ENCODE measurements around the gene TOMM40L.

TOMM40L gene

DNA sequence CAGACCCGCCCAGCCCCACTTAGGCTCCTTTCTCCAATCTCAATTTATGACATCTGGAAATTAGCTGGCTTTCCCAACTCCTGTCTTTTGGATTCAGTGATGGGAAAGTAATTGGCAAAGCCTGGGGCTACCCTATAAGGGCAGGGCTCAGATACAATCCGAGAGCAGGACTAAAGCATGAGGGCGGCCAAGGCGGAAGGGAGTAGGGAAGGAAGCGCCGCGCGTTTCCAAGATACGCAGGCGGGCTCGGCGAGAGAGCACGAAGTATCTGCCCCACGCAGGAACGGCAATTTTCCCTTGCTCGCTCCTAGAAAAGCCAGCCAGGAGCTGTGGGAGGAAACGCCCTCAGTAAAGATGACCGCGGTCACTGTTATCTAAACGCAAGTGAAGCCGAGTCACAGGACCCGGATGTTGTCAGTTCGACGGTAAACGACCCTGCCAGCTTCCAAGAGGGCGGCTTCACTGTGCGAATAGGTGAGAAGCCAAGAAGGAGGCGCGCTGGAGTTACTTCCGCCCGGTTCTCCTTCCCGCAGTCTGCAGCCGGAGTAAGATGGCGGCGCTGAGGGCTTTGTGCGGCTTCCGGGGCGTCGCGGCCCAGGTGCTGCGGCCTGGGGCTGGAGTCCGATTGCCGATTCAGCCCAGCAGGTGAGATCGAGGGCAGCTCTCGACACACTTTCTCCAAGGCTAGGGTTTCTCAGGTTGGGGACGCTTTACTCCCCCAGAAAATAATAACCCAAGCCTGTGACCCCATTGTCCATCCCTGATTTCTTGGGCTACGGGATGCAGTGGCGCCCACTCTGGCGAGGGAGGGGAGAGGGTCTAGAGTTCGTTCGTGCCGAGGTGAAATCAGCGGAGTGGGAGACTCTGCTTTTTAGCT, 23.8 kb upstream of the TOMM40L start, which contains the start of gene NDUFS2:
NDUFS2 (plus strand) TSS at position 532 of the 877 bp plus-strand sequence; CDS start at position 551, 19 bp downstream.
- peak within 1 kb of the TSS; percentile 86 for H3K27ac ChIP-seq
- no peaks in the 10 kb centered on the region for H4K20me1 ChIP-seq
- peak within 1 kb of the TSS; percentile 74 for H3K4me3 ChIP-seq
- peaks cover 62% of the 10 kb centered on the region for H3K4me1 ChIP-seq
- H3K4me2 ChIP-seq: peak within 1 kb of the TSS; percentile 88
- TF ChIP-seq Cebpa-rat (IDR thresholded peaks at IDR 0.05): no peak
- H3K9me3 ChIP-seq: no peaks in the 10 kb centered on the region
- no peaks in the 10 kb centered on the region for H3K27me3 ChIP-seq
- peaks cover 36% of the 10 kb centered on the region for H3K36me3 ChIP-seq
- H3K9ac ChIP-seq: peak within 1 kb of the TSS; percentile 83

DNA sequence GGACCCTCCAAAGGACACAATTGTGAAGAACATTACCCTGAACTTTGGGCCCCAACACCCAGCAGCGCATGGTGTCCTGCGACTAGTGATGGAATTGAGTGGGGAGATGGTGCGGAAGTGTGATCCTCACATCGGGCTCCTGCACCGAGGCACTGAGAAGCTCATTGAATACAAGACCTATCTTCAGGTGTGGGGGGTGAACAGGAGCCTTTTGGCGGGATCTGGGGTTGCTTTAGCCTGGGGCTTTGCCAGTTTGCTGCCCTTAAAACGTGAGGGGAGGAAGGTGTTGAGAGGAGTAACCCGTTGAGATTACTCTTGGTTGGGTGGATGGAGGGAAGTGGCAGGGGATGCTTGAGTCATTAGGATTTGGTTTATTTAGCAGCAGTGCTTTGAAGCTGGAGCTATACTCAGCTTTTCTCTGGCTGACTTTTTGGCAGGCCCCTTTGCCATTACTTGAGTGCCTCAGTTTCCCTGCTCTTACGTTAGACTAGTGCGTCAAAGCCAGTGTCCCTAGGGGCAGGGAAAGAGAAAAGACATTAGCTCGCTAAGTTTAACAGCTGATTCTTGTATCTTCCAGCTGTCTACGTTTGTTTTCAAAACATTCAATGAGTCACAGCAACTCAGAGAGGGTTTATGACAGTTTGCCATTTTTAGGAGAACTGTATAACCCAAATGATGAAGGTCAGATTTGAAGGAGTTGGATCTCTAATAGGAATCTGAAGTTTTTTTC, 19.3 kb upstream of the TOMM40L start:
- Histone ChIP-seq H3K9ac (no peak overlapping the region), H3K27ac (no peak overlapping the region), H3K4me1 (peaks cover 28% of the 10 kb centered on the region), H3K4me2 (no peak overlapping the region), H3K36me3 (peaks cover 81% of the 10 kb centered on the region), H3K4me3 (no peak overlapping the region), H3K9me3 (no peaks in the 10 kb centered on the region), H4K20me1 (0 out of 2 replicates have a peak, but pooled peaks cover 7% of the 10 kb centered on the region), H3K27me3 (no peaks in the 10 kb centered on the region)
- TF ChIP-seq Cebpa-rat (IDR thresholded peaks at IDR 0.05): no peak

DNA sequence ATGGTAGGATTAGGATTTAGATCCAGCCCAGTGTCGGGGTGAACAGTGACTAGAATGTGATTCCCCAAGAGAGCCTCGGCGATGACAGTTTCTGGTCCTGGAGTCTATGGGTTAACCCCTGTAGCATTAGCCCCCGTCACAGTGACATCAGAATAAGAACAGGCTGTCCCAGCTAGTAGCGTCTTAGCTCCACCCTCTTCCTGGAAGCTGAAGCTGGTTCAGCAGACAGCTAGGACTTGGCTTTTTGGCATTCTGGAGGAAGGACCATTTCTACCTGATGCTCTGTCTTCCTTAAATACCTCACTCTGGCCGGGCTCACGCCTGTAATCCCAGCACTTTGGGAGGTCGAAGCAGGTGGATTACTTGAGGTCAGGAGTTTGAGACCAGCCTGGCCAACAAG, 18.7 kb upstream of the TOMM40L start:
- Histone ChIP-seq H3K4me3 (no peak overlapping the region), H3K9me3 (no peaks in the 10 kb centered on the region), H4K20me1 (0 out of 2 replicates have a peak, but pooled peaks cover 7% of the 10 kb centered on the region), H3K9ac (no peak overlapping the region), H3K27ac (no peak overlapping the region), H3K27me3 (no peaks in the 10 kb centered on the region), H3K36me3 (peaks cover 87% of the 10 kb centered on the region), H3K4me1 (peaks cover 24% of the 10 kb centered on the region), H3K4me2 (no peak overlapping the region)
- TF ChIP-seq Cebpa-rat (IDR thresholded peaks at IDR 0.05): no peak

DNA sequence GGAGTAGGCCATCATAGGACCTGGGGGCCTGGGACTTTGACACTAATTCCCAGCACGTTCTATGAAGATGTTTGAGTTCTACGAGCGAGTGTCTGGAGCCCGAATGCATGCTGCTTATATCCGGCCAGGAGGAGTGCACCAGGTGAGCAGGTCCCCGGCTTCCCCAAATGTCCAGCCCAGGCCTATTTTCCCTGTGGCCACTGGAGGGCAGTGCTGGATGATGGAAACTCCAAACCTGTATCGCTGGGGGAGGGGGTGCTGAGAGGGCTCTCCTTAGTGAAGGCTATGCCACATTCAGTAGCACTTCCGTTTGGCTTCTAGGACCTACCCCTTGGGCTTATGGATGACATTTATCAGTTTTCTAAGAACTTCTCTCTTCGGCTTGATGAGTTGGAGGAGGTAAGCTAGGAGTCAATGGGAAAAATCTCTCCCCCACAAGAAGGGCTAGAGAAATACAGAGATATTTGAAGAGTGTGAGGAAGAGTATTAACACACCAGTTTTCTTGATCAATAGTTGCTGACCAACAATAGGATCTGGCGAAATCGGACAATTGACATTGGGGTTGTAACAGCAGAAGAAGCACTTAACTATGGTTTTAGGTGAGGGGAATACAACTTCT, 16.0 kb upstream of the TOMM40L start:
- no peaks in the 10 kb centered on the region for H3K9me3 ChIP-seq
- TF ChIP-seq Cebpa-rat (IDR thresholded peaks at IDR 0.05): no peak
- H3K4me1 ChIP-seq: peaks cover 19% of the 10 kb centered on the region
- H3K4me2 ChIP-seq: no peak overlapping the region
- no peak overlapping the region for H3K4me3 ChIP-seq
- H3K27ac ChIP-seq: no peak overlapping the region
- no peak overlapping the region for H3K9ac ChIP-seq
- H3K36me3 ChIP-seq: peaks cover 98% of the 10 kb centered on the region
- H3K27me3 ChIP-seq: no peaks in the 10 kb centered on the region
- H4K20me1 ChIP-seq: peaks cover 22% of the 10 kb centered on the region

DNA sequence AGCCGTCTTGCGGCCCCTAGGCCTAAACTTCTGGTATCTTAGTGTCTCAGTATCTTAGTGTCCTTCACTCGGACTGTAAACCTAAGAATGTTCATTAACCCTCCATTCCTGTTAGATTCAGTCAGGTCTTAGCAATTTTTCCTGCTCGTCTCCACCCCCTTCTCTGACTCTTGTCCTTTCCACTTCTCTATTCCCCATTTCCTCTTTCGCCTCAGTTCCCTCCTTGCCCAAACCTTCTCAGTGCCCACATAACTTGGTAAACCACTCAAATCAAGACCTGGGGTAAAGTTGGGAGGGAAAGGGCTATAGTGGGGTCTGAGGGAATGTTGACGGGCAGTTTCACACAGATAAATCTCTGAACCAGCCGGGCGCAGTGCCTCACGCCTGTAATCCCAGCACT, 11.5 kb upstream of the TOMM40L start:
- Histone ChIP-seq H3K27ac (no peak overlapping the region), H3K4me2 (peak overlapping the region; percentile 71), H3K36me3 (peaks cover 54% of the 10 kb centered on the region), H3K9ac (no peak overlapping the region), H4K20me1 (peaks cover 54% of the 10 kb centered on the region), H3K4me3 (no peak overlapping the region), H3K9me3 (no peaks in the 10 kb centered on the region), H3K4me1 (peaks cover 60% of the 10 kb centered on the region), H3K27me3 (peaks cover 24% of the 10 kb centered on the region)
- no peak for TF ChIP-seq Cebpa-rat (IDR thresholded peaks at IDR 0.05)

DNA sequence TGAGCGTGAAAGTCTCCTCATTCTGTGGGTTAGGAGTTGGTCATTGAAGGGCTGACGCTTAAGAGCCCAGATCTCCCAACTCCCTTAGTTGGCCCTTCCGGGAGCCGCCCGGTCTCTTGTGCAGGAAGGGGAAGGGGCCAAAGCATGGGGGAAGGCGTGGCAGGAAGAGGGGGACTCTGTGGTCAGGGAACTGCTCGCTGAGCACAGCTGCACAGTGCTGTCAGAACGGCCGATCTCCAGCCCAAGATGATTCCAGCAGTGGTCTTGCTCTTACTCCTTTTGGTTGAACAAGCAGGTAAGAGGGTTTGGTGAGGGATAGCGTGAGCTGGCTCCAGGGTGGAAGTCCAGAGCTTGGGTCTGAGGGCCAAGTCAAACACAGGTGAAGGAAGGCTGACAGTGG, 10.8 kb upstream of the TOMM40L start, which contains the start of gene FCER1G:
FCER1G (plus strand) TSS at position 220 of the 400 bp plus-strand sequence; CDS start at position 247, 27 bp downstream.
- H3K9ac ChIP-seq: no peak within 1 kb of the TSS
- peak within 1 kb of the TSS; percentile 27; the same call in 1 of the 2 replicates for H3K4me3 ChIP-seq
- no peaks in the 10 kb centered on the region for H3K9me3 ChIP-seq
- peaks cover 53% of the 10 kb centered on the region for H3K4me1 ChIP-seq
- H3K27me3 ChIP-seq: peaks cover 31% of the 10 kb centered on the region
- peaks cover 47% of the 10 kb centered on the region for H3K36me3 ChIP-seq
- H3K4me2 ChIP-seq: peak within 1 kb of the TSS; percentile 71
- peaks cover 52% of the 10 kb centered on the region for H4K20me1 ChIP-seq
- H3K27ac ChIP-seq: no peak within 1 kb of the TSS
- TF ChIP-seq Cebpa-rat (IDR thresholded peaks at IDR 0.05): no peak

DNA sequence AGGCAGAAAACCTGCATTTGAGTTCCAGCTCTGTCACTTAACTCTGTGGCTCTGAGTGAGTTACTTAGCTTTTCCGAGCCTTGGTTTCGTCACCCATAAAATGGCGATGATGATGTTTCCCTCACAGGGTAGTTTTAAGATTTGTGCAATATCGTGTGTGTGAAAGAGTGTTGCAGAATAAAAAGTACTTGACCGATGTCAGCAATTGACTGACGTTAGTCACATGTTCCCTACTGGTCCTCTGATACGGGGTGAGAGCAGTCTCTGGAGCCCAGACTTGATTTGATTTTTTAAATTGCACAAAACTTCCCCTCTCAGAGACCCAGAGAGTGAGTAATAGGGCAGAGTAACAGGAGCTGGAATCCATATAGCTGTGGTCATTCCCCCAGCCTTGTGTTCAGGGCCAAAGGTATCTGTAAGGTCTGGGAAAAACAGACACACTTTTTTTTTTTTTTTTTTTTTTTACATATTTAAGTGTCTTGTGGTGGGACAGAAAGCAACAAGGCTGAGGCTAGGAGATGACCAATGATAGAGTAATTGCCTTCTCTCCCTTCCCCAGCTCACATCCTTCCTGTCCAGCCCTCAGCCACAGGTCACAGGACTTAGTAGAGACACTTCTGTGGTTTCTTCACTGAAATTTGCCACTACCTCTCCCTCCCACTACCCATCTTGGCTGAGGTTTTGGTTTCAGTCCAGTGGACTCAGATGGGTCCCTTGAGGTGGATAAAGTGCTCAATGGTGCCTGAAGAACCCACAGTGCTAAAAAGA, 8.7 kb upstream of the TOMM40L start:
- peaks cover 27% of the 10 kb centered on the region for H3K36me3 ChIP-seq
- no peaks in the 10 kb centered on the region for H3K9me3 ChIP-seq
- no peak overlapping the region for H3K27ac ChIP-seq
- TF ChIP-seq Cebpa-rat (IDR thresholded peaks at IDR 0.05): no peak
- peaks cover 47% of the 10 kb centered on the region for H4K20me1 ChIP-seq
- H3K4me2 ChIP-seq: peak overlapping the region; percentile 71
- no peak overlapping the region for H3K9ac ChIP-seq
- H3K4me3 ChIP-seq: no peak overlapping the region
- H3K4me1 ChIP-seq: peaks cover 51% of the 10 kb centered on the region
- peaks cover 42% of the 10 kb centered on the region for H3K27me3 ChIP-seq

DNA sequence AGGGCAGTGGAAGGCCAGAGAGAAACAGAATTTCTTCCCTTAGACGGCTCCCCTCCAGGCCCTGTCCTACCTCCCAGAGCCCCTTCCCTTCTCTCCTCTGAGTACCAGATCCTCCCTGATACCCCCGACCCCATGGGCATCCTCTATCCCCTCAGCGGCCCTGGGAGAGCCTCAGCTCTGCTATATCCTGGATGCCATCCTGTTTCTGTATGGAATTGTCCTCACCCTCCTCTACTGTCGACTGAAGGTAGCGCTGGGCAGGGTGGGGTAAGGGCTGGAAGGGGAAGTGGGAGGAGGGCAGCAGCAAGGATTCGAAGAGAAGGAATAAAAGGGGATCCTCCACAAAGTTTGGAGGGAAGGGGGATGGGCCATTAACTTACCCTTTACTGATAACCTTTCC, 8.0 kb upstream of the TOMM40L start:
- Histone ChIP-seq H3K27me3 (peaks cover 44% of the 10 kb centered on the region), H3K36me3 (peaks cover 20% of the 10 kb centered on the region), H3K4me3 (no peak overlapping the region; the same call in 1 of the 2 replicates), H3K9me3 (no peaks in the 10 kb centered on the region), H3K27ac (no peak overlapping the region), H3K9ac (no peak overlapping the region), H3K4me1 (peaks cover 51% of the 10 kb centered on the region), H4K20me1 (peaks cover 47% of the 10 kb centered on the region), H3K4me2 (peak overlapping the region; percentile 71)
- no peak for TF ChIP-seq Cebpa-rat (IDR thresholded peaks at IDR 0.05)
